Adrenal gland (tissue), 12 donors: ENCODE results near the gene ABCA10. TPM values are rescaled to one million over a fixed set of nuclear protein-coding genes. Genes with fewer than 3 reads are reported as not detected.

Source experiments
- DNase-seq, 7 donors: peaks; one replicate each; pipeline ENCODE4 v3.0.0-alpha.2; 2019 to 2020
- H3K27ac ChIP-seq, 5 donors: fragments of 200-600 bp; sonication (generic) in 4 of 5; 1 replicate in 3 of 5; 2 replicates in 2 of 5; pipeline versions ENCODE4 v1.5.1 to v1.8.0; 2016 to 2020; ENCODE audit warnings: mild to moderate bottlenecking in 1 of 5
- H3K27me3 ChIP-seq: fragments of 200-600 bp; 2 replicates; pipeline ENCODE4 v1.8.0; 2021
- H3K36me3 ChIP-seq, 2 donors: fragments of 200-600 bp; replicated peaks in 1 of 2; 1 replicate in 1 of 2; 2 replicates in 1 of 2; pipeline versions ENCODE4 v1.5.1 to v1.8.0; 2018 to 2022
- H3K4me1 ChIP-seq, 2 donors: fragments of 200-600 bp; replicated peaks in 1 of 2; 1 replicate in 1 of 2; 2 replicates in 1 of 2; pipeline versions ENCODE4 v1.5.1 to v1.8.0; 2018 to 2021
- H3K4me3 ChIP-seq, 4 donors: fragments of 200-600 bp; sonication (generic) in 3 of 4; one replicate each; pipeline ENCODE4 v1.5.1; 2016 to 2018
- H3K9me3 ChIP-seq, 3 donors: fragments of 200-600 bp; sonication (generic) in 1 of 3; replicated peaks in 1 of 3; 1 replicate in 2 of 3; 2 replicates in 1 of 3; pipeline versions ENCODE4 v1.5.1 to v1.8.0; 2016 to 2021
- CTCF ChIP-seq, 6 experiments: fragments of 450-650 bp in 4 of 6; fragments of 200-600 bp in 2 of 6; sonication (generic) in 1 of 6; IDR thresholded peaks; 1 replicate in 5 of 6; 2 replicates in 1 of 6; pipeline versions ENCODE4 v1.5.1 to v1.8.0; 2016 to 2021; ENCODE audit warnings: antibody characterized with exemption in 6 of 6, mild to moderate bottlenecking in 2 of 6, moderate library complexity in 1 of 6
- POLR2A ChIP-seq, 2 donors: fragments of 450-650 bp; IDR thresholded peaks; one replicate each; pipeline ENCODE4 v1.6.1; 2017; ENCODE audit warnings: antibody characterized with exemption in 2 of 2, mild to moderate bottlenecking in 2 of 2, moderate library complexity in 1 of 2
- WGBS, 4 donors: extraction: QIAGEN DNeasy Blood & Tissue Kit in 2 of 4; methylation state at CpG; one replicate each; pipeline versions ENCODE4 v1.1.5 to v1.1.7; 2013 to 2017; 5-methylcytosine and 5-hydroxymethylcytosine counted together
- intact Hi-C, 2 donors: fragments of 100-400 bp; cut with DNase I; formaldehyde crosslinking; loops; one replicate each; pipeline versions ENCODE4 v1.14.1 to v1.15.0; 2022 to 2023
- polyA plus RNA-seq, 3 donors: library from polyadenylated mRNA; stranded (reverse); fragments of 200-250 nt in 2 of 3; fragments of 350-450 nt in 1 of 3; fragmentation: Illumina TruSeq in 1 of 3; extraction: RNeasy Lipid Tissue Mini Kit (QIAGEN cat#74804) in 1 of 3; gene quantifications; one replicate each; pipeline ENCODE4 v1.2.3, GENCODE V29; 2013 to 2014
- total RNA-seq, 9 donors: library from RNA; depleted of rRNA in 4 of 9; stranded (reverse); fragments of >200 nt in 4 of 9; fragments of 120-200 nt in 1 of 9; fragmentation: NEBNext Ultra II Directional in 1 of 9; extraction: Animal tissue kit (Norgen Biotek cat#: 25700) in 1 of 9; gene quantifications; one replicate each; pipeline versions ENCODE4 v1.1.0 to v1.2.4, GENCODE V29; 2013 to 2023
- donor health status: healthy with polysubstance abuse.
- donor health status: Bipolar disorder and iron deficiency.
- donor health status: DM: yes; HTN: yes; CAD: no.
- donor health status: DM: no; HTN: no; CAD: no.
- donor health status: DM: no; HTN: no; CAD: no.
- donor health status: DM: yes; HTN: yes; CAD: no.

The ABCA10 gene
- total and polyA plus RNA-seq, 12 donors: 0.24 to 28.2 (median 3.5) TPM

- intact Hi-C loops: no loop called here
- 43 to 56% (median 54%) methylated on average over 2 of the region's 2 CpGs for WGBS, 4 donors
These were observed 17.0 kb upstream of the ABCA10 start for GRCh38 chr17:69245617-69246016.

GRCh38 chr17:69239611-69240600 lies 11.3 kb upstream of the ABCA10 start:
- H3K4me1 ChIP-seq: peaks cover 0 to 4% of the 10 kb centered on the region in 2 donors
- 89 to 94% (median 94%) methylated on average over 8 of the region's 8 CpGs for WGBS, 4 donors
- no peaks in the 10 kb centered on the region for H3K36me3 ChIP-seq
- H3K4me3 ChIP-seq: no peak overlapping the region
- no peak overlapping the region for H3K27ac ChIP-seq
- no peaks in the 10 kb centered on the region for H3K9me3 ChIP-seq
- no peaks in the 10 kb centered on the region for H3K27me3 ChIP-seq
- no peak for TF ChIP-seq CTCF (IDR thresholded peaks at IDR 0.05)
- TF ChIP-seq POLR2A (IDR thresholded peaks at IDR 0.05): no peak
- no peak for DNase-seq
- intact Hi-C loops: loop anchor here (5.0 to 10.0 kb wide), 2 partner anchors 265 to 468 kb away; no protein-coding TSS in a partner anchor

More at GRCh38 chr17:69245617-69246016, 17.0 kb upstream of the ABCA10 start:
- Histone ChIP-seq H3K27ac (no peak overlapping the region), H3K9me3 (no peaks in the 10 kb centered on the region), H3K4me1 (no peaks in the 10 kb centered on the region), H3K4me3 (no peak overlapping the region), H3K36me3 (no peaks in the 10 kb centered on the region), H3K27me3 (no peaks in the 10 kb centered on the region)
- DNase-seq: no peak
- TF ChIP-seq CTCF (IDR thresholded peaks at IDR 0.05): no peak
- no peak for TF ChIP-seq POLR2A (IDR thresholded peaks at IDR 0.05)

GRCh38 chr17:69236946-69237345 lies 8.3 kb upstream of the ABCA10 start:
- no peak overlapping the region for H3K27ac ChIP-seq
- H3K4me1 ChIP-seq: peaks cover 0 to 4% of the 10 kb centered on the region in 2 donors
- no peak for DNase-seq
- 87 to 97% (median 93%) methylated on average over 3 of the region's 3 CpGs for WGBS, 4 donors
- intact Hi-C loops: loop anchor here (5.0 to 10.0 kb wide), 2 partner anchors 262 to 465 kb away; no protein-coding TSS in a partner anchor
- H3K4me3 ChIP-seq: no peak overlapping the region
- peaks cover 0 to 10% (median 8%) of the 10 kb centered on the region in 3 donors for H3K9me3 ChIP-seq
- no peaks in the 10 kb centered on the region for H3K27me3 ChIP-seq
- no peak for TF ChIP-seq CTCF (IDR thresholded peaks at IDR 0.05)
- no peak for TF ChIP-seq POLR2A (IDR thresholded peaks at IDR 0.05)
- H3K36me3 ChIP-seq: no peaks in the 10 kb centered on the region

GRCh38 chr17:69236464-69236863 lies 7.8 kb upstream of the ABCA10 start:
- Histone ChIP-seq H3K4me3 (no peak overlapping the region), H3K36me3 (no peaks in the 10 kb centered on the region), H3K9me3 (peaks cover 0 to 10% (median 8%) of the 10 kb centered on the region in 3 donors), H3K27ac (no peak overlapping the region), H3K4me1 (peaks cover 0 to 4% of the 10 kb centered on the region in 2 donors), H3K27me3 (no peaks in the 10 kb centered on the region)
- DNase-seq: no peak
- WGBS, 4 donors: 52 to 60% (median 58%) methylated on average over 2 of the region's 2 CpGs
- TF ChIP-seq POLR2A (IDR thresholded peaks at IDR 0.05) (no peak), CTCF (IDR thresholded peaks at IDR 0.05) (no peak)
- intact Hi-C loops: loop anchor here (5.0 to 10.0 kb wide), 2 partner anchors 262 to 464 kb away; no protein-coding TSS in a partner anchor
